Measurements from ENCODE around the gene ATP5MC3.
"Not testable (repeated sequence)": the region's sequence is repeated elsewhere in the genome, so short reads cannot be mapped to it uniquely, and the experiment has no call there.

The ATP5MC3 gene

DNA sequence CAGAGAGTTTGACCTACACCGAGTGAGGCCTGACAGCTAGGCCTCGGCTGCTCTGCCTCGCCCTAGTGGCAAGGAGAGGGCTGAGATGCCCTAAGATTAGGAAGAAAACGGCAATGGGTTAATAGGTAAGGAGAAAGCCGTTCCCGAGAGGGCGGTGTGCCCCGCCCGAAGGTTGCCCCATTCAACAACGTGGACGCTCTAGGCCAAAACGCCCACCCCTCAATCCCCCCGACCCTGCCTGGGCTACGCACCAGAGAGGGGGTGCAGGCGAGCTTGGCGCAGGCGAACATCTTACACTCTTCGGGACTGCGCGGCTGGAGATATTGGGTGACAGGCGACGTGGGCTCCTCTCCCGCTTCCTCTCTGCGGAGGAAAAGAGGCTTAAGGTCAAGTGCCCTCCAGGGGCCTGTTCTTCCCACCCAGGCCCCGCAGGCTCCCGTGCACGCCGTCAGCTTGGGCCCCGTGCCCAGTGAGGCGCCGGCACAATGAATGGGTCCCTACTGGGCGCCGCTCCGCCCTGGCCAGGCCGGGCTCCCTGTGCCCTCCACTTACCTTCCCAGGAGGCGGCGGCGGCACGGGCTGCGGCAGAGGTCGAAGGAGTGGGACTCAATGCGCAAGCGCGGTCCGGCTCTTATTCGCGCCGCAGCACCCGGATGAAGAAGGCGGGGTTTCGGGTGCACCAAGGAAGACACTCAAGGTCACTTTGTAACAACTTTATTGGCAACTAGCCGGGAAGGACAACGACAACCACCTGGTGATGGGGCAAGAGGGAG lies at the start of gene ATP5MC3:
TSS of gene ATP5MC3 (minus strand) at position 607 of the 773 bp plus-strand sequence. CDS start at position 290, 317 bp downstream.
- in situ Hi-C loops (cut with MboI; ENCODE audit: low pct_unique_long_range_greater_than_20kb, low sequenced_read_pairs, unreplicated experiment) = no loop called here
- TF ChIP-seq, protein P1, sequence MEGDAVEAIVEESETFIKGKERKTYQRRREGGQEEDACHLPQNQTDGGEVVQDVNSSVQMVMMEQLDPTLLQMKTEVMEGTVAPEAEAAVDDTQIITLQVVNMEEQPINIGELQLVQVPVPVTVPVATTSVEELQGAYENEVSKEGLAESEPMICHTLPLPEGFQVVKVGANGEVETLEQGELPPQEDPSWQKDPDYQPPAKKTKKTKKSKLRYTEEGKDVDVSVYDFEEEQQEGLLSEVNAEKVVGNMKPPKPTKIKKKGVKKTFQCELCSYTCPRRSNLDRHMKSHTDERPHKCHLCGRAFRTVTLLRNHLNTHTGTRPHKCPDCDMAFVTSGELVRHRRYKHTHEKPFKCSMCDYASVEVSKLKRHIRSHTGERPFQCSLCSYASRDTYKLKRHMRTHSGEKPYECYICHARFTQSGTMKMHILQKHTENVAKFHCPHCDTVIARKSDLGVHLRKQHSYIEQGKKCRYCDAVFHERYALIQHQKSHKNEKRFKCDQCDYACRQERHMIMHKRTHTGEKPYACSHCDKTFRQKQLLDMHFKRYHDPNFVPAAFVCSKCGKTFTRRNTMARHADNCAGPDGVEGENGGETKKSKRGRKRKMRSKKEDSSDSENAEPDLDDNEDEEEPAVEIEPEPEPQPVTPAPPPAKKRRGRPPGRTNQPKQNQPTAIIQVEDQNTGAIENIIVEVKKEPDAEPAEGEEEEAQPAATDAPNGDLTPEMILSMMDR (IDR thresholded peaks at IDR 0.05; ENCODE audit: extremely low read depth, insufficient read depth, missing control alignments) = no peak
- DNase-seq (ENCODE audit: low spot score) = peak; percentile 91

DNA sequence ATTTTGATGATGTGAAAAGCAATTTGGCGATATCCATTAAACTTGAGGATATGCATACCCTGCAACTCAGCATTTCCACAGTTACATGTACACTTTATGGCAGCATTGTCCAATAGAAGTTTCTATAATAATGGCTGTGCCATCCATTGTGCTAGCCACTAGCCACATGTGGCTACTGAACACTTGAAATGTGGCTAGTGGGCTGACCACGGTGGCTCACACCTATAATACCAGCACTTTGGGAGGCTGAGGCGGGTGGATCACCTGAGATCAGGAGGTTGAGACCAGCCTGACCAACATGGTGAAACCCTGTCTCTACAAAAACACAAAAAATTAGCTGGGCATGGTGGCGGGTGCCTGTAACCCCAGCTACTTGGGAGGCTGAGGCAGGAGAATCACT lies 47.1 kb upstream of the ATP5MC3 start:
- in situ Hi-C loops (cut with MboI; ENCODE audit: low pct_unique_long_range_greater_than_20kb, low sequenced_read_pairs, unreplicated experiment); DNase-seq (ENCODE audit: low spot score): not testable (repeated sequence)

DNA sequence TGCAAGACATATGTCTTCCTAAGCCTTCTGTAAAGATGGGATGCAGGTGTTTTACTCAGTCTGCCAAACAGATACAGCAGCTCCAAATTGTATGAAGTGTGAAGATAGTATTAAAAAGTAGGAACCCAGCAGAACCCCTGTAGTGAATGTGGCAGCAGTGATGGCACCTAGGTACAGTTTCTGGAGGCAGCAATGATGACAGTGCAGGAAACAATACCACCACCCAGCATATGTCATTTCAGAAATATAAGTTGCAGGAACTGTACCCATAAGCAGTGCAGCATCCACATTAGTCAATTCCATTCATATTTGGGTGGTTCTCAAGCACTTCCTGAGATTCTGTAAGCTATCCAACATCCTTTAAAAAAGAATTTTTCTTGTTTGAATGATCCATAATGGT lies 46.7 kb upstream of the ATP5MC3 start:
- TF ChIP-seq, protein P1 (IDR thresholded peaks at IDR 0.05; ENCODE audit: extremely low read depth, insufficient read depth, missing control alignments) = no peak
- DNase-seq (ENCODE audit: low spot score) = no peak
- in situ Hi-C loops (cut with MboI; ENCODE audit: low pct_unique_long_range_greater_than_20kb, low sequenced_read_pairs, unreplicated experiment) = no loop called here

DNA sequence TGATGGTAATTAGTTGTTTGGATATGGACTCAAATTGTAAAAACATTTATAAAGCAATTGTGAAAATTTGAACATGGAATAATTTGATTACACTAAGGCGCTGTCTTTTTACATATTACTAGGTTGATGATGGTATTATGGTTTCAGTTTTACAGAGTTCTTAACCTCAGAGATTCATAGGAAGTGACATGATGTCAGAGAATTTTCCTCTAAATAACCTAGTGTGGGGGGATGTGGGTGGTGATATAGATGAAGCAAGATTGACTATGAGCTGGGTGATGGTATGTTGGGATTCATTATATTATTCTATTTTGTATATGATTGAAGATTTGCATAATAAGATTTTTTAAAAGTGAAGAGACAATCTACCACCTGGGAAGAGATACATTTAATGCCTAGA lies 45.9 kb upstream of the ATP5MC3 start:
- no peak for DNase-seq (ENCODE audit: low spot score)
- in situ Hi-C loops (cut with MboI; ENCODE audit: low pct_unique_long_range_greater_than_20kb, low sequenced_read_pairs, unreplicated experiment) = no loop called here
- TF ChIP-seq, protein P1 (IDR thresholded peaks at IDR 0.05; ENCODE audit: extremely low read depth, insufficient read depth, missing control alignments) = no peak

DNA sequence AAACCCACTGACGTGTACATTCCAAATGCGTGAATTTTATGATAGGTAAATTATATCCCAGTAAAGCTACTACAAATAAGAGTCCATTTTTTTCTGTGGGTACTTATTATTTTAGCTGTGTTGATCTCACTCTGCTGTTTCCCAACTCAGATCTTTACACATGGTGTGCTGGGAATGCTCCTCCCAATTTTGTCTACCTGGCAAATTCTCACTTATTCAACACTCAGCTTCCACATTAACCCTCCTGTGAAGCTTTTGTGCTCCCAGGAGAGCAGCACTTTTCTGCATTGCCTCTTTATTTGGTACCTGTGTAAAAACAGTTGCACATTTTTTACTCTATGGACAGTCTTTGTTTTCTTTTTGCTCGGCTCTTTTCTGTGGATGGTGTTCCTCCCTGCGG lies 38.6 kb upstream of the ATP5MC3 start:
- in situ Hi-C loops (cut with MboI; ENCODE audit: low pct_unique_long_range_greater_than_20kb, low sequenced_read_pairs, unreplicated experiment) = no loop called here
- DNase-seq (ENCODE audit: low spot score) = no peak
- TF ChIP-seq, protein P1 (IDR thresholded peaks at IDR 0.05; ENCODE audit: extremely low read depth, insufficient read depth, missing control alignments) = no peak

DNA sequence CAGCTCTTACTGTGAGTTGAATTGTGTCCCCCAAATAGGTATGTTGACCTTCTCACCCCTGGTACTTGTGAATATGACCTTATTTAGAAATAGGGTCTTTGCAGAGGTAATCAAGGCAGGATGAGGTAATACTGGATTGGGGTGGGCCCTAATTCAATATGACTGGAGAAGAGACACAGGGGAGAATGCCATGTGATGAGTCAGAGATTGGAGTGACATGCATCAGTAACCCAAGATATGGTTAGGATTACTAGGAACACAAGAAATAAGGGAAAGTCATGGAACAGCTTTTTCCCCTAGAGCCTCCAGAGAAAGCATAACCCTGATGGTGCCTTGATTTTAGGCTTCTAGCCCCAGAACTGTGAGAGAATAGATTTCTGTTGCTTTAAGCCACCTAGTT lies 37.0 kb upstream of the ATP5MC3 start:
- TF ChIP-seq, protein P1 (IDR thresholded peaks at IDR 0.05; ENCODE audit: extremely low read depth, insufficient read depth, missing control alignments) = no peak
- in situ Hi-C loops (cut with MboI; ENCODE audit: low pct_unique_long_range_greater_than_20kb, low sequenced_read_pairs, unreplicated experiment) = no loop called here
- DNase-seq (ENCODE audit: low spot score) = no peak

DNA sequence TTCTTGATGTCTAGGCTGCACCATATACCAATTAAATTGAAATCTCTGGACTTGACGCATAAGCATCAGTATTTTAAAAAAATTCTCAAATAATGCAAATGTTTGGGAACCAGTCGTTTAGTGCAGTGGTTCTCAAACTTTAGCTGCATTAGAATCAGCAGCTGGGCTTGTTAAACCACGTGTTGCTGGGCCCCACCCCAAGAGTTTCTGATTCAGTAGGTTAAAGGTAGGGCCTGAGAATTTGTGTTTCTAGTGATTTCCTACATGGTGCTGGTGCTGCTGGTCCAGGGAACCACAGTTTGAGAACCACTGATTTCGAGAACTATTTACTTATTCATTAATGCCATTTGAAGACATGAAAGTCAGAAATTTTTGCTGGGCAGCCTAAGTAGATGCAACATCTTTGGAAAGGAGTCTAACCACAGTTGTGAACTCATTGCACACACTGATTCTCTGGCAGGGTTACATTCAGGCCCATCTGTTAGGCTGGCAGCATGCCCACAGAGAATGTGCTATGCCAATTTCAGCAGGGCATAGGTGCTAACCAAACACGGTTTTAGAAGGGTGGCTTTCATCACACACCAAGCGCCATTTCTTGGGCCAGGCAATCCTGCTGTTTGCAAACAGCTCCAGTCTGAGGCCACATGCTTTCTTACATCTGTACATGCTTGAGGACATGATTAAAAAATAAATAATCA lies 26.4 kb upstream of the ATP5MC3 start:
- in situ Hi-C loops (cut with MboI; ENCODE audit: low pct_unique_long_range_greater_than_20kb, low sequenced_read_pairs, unreplicated experiment) = no loop called here
- TF ChIP-seq, protein P1 (IDR thresholded peaks at IDR 0.05; ENCODE audit: extremely low read depth, insufficient read depth, missing control alignments) = no peak
- DNase-seq (ENCODE audit: low spot score) = no peak
